ENCODE results near the gene AP2B1.

Gene AP2B1

GRCh38 chr17:35735036-35735805, 148.1 kb downstream of the AP2B1 start:
- Histone ChIP-seq H3K4me3 (ENCODE audit: low read depth, low read length) (no peak overlapping the region), H3K4me1 (peaks cover 10% of the 10 kb centered on the region), H3K9ac (no peak overlapping the region), H3K4me2 (ENCODE audit: low read length) (no peak overlapping the region), H3K36me3 (ENCODE audit: control insufficient read depth, insufficient read depth, low read length) (no peaks in the 10 kb centered on the region), H2AFZ (no peak overlapping the region), H3K27ac (no peak overlapping the region), H3K27me3 (ENCODE audit: control insufficient read depth, insufficient read depth, low read length) (no peaks in the 10 kb centered on the region), H3K9me3 (ENCODE audit: control insufficient read depth, low read length) (no peaks in the 10 kb centered on the region), H3K79me2 (no peaks in the 10 kb centered on the region)
- TF ChIP-seq, protein P1, sequence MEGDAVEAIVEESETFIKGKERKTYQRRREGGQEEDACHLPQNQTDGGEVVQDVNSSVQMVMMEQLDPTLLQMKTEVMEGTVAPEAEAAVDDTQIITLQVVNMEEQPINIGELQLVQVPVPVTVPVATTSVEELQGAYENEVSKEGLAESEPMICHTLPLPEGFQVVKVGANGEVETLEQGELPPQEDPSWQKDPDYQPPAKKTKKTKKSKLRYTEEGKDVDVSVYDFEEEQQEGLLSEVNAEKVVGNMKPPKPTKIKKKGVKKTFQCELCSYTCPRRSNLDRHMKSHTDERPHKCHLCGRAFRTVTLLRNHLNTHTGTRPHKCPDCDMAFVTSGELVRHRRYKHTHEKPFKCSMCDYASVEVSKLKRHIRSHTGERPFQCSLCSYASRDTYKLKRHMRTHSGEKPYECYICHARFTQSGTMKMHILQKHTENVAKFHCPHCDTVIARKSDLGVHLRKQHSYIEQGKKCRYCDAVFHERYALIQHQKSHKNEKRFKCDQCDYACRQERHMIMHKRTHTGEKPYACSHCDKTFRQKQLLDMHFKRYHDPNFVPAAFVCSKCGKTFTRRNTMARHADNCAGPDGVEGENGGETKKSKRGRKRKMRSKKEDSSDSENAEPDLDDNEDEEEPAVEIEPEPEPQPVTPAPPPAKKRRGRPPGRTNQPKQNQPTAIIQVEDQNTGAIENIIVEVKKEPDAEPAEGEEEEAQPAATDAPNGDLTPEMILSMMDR (IDR thresholded peaks at IDR 0.05), result no peak

- H3K9ac ChIP-seq, result no peak overlapping the region
- no peaks in the 10 kb centered on the region for H3K36me3 ChIP-seq (ENCODE audit: control insufficient read depth, insufficient read depth, low read length)
- TF ChIP-seq, protein P1 (IDR thresholded peaks at IDR 0.05), result no peak
- peaks cover 5% of the 10 kb centered on the region for H3K4me1 ChIP-seq
- no peaks in the 10 kb centered on the region for H3K27me3 ChIP-seq (ENCODE audit: control insufficient read depth, insufficient read depth, low read length)
- no peak overlapping the region for H2AFZ ChIP-seq
- H3K4me2 ChIP-seq (ENCODE audit: low read length), result no peak overlapping the region
- H3K4me3 ChIP-seq (ENCODE audit: low read depth, low read length), result no peak overlapping the region
- H3K9me3 ChIP-seq (ENCODE audit: control insufficient read depth, low read length), result no peaks in the 10 kb centered on the region
- no peak overlapping the region for H3K27ac ChIP-seq
- no peaks in the 10 kb centered on the region for H3K79me2 ChIP-seq
Observed at GRCh38 chr17:35736236-35736635, 149.1 kb downstream of the AP2B1 start.

GRCh38 chr17:35738519-35739133, 151.5 kb downstream of the AP2B1 start:
- Histone ChIP-seq H3K27ac (no peak overlapping the region), H3K36me3 (ENCODE audit: control insufficient read depth, insufficient read depth, low read length) (no peaks in the 10 kb centered on the region), H3K27me3 (ENCODE audit: control insufficient read depth, insufficient read depth, low read length) (peaks cover 4% of the 10 kb centered on the region), H3K9ac (no peak overlapping the region), H3K4me2 (ENCODE audit: low read length) (no peak overlapping the region), H2AFZ (no peak overlapping the region), H3K4me3 (ENCODE audit: low read depth, low read length) (no peak overlapping the region), H3K4me1 (no peaks in the 10 kb centered on the region), H3K9me3 (ENCODE audit: control insufficient read depth, low read length) (no peaks in the 10 kb centered on the region), H3K79me2 (no peaks in the 10 kb centered on the region)
- TF ChIP-seq, protein P1 (IDR thresholded peaks at IDR 0.05), result no peak

DNA sequence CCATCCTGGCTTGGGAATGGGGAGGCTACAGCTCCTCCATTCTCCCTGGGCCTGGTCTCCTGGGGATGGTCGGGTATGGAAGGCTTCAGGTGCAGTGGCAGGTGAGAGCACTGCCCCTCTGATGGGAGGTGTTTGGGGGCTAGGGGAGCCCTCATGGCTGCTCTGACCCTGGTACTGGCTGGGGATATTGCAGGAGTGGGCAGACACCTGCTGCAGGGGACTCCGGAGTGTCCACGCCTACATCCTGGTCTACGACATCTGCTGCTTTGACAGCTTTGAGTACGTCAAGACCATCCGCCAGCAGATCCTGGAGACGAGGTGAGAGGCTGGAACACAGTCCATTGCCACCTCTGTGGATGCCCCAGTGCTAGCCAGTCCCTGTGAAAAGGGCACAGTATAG, 153.1 kb downstream of the AP2B1 start:
- H3K4me2 ChIP-seq (ENCODE audit: low read length), result no peak overlapping the region
- H3K27ac ChIP-seq, result no peak overlapping the region
- H3K9ac ChIP-seq, result no peak overlapping the region
- no peaks in the 10 kb centered on the region for H3K4me1 ChIP-seq
- H2AFZ ChIP-seq, result no peak overlapping the region
- TF ChIP-seq, protein P1 (IDR thresholded peaks at IDR 0.05), result no peak
- H3K36me3 ChIP-seq (ENCODE audit: control insufficient read depth, insufficient read depth, low read length), result no peaks in the 10 kb centered on the region
- no peaks in the 10 kb centered on the region for H3K9me3 ChIP-seq (ENCODE audit: control insufficient read depth, low read length)
- H3K27me3 ChIP-seq (ENCODE audit: control insufficient read depth, insufficient read depth, low read length), result peaks cover 4% of the 10 kb centered on the region
- H3K4me3 ChIP-seq (ENCODE audit: low read depth, low read length), result no peak overlapping the region
- no peaks in the 10 kb centered on the region for H3K79me2 ChIP-seq

All from parathyroid adenoma (tissue), 2 donors.